HEK293 (cell line): ENCODE measurements around the gene RABIF.
A peak's percentile ranks its signal among the peaks of the same experiment; 100 is the strongest.

Experiments used
- AEBP2 ChIP-seq: fragments of 450-650 bp; formaldehyde crosslinking; IDR thresholded peaks from 2 replicates; pipeline ENCODE4 v1.5.1; 2016; ENCODE audit warnings: missing biosample characterization, missing genetic modification characterization, borderline replicate concordance
- ELK4 ChIP-seq: IDR thresholded peaks from 2 replicates; pipeline ENCODE4 v1.6.1; 2011; ENCODE audit warnings: mild to moderate bottlenecking, low read depth, low read length, borderline replicate concordance
- KLF7 ChIP-seq: fragments of 450-650 bp; formaldehyde crosslinking; IDR thresholded peaks from 2 replicates; pipeline ENCODE4 v1.5.1; 2016; ENCODE audit warnings: missing biosample characterization, missing genetic modification characterization, borderline replicate concordance
- KLF8 ChIP-seq: fragments of 450-650 bp; formaldehyde crosslinking; IDR thresholded peaks from 2 replicates; pipeline ENCODE4 v1.5.1; 2016; ENCODE audit warnings: missing biosample characterization, missing genetic modification characterization
- OSR2 ChIP-seq: fragments of 450-650 bp; formaldehyde crosslinking; IDR thresholded peaks from 2 replicates; pipeline ENCODE4 v1.5.1; 2016; ENCODE audit warnings: missing biosample characterization, missing genetic modification characterization
- PATZ1 ChIP-seq: fragments of 450-650 bp; formaldehyde crosslinking; IDR thresholded peaks from 2 replicates; pipeline ENCODE4 v1.5.1; 2016; ENCODE audit warnings: missing biosample characterization, missing genetic modification characterization
- PRDM4 ChIP-seq: fragments of 450-650 bp; formaldehyde crosslinking; IDR thresholded peaks from 2 replicates; pipeline ENCODE4 v1.5.1; 2017; ENCODE audit warnings: missing biosample characterization, missing genetic modification characterization
- REPIN1 ChIP-seq: fragments of 450-650 bp; formaldehyde crosslinking; IDR thresholded peaks from 2 replicates; pipeline ENCODE4 v1.5.1; 2017; ENCODE audit warnings: missing biosample characterization, missing genetic modification characterization, low read depth
- SP7 ChIP-seq: fragments of 450-650 bp; formaldehyde crosslinking; IDR thresholded peaks from 2 replicates; pipeline ENCODE4 v1.5.1; 2016; ENCODE audit warnings: missing biosample characterization, missing genetic modification characterization
- ZBTB20 ChIP-seq: fragments of 450-650 bp; formaldehyde crosslinking; IDR thresholded peaks from 2 replicates; pipeline ENCODE4 v1.5.1; 2016; ENCODE audit warnings: missing biosample characterization, missing genetic modification characterization
- ZFP3 ChIP-seq: fragments of 450-650 bp; formaldehyde crosslinking; IDR thresholded peaks from 2 replicates; pipeline ENCODE4 v1.5.1; 2016; ENCODE audit warnings: low read depth, missing biosample characterization, missing genetic modification characterization
- ZNF10 ChIP-seq: fragments of 450-650 bp; formaldehyde crosslinking; IDR thresholded peaks from 2 replicates; pipeline ENCODE4 v1.5.1; 2017; ENCODE audit warnings: missing biosample characterization, missing genetic modification characterization
- ZNF133 ChIP-seq: fragments of 450-650 bp; formaldehyde crosslinking; IDR thresholded peaks from 2 replicates; pipeline ENCODE4 v1.5.1; 2016; ENCODE audit warnings: missing biosample characterization, missing genetic modification characterization
- ZNF148 ChIP-seq: fragments of 450-650 bp; formaldehyde crosslinking; IDR thresholded peaks from 2 replicates; pipeline ENCODE4 v1.5.0; 2017; ENCODE audit warnings: missing biosample characterization, missing genetic modification characterization, borderline replicate concordance
- ZNF174 ChIP-seq: fragments of 450-650 bp; formaldehyde crosslinking; IDR thresholded peaks from 2 replicates; pipeline ENCODE4 v1.5.0; 2017; ENCODE audit warnings: missing biosample characterization, mild to moderate bottlenecking, missing genetic modification characterization
- ZNF175 ChIP-seq: fragments of 450-650 bp; formaldehyde crosslinking; IDR thresholded peaks from 2 replicates; pipeline ENCODE4 v1.5.1; 2016; ENCODE audit warnings: missing biosample characterization, missing genetic modification characterization
- ZNF324 ChIP-seq: fragments of 450-650 bp; formaldehyde crosslinking; IDR thresholded peaks from 2 replicates; pipeline ENCODE4 v1.5.1; 2016; ENCODE audit warnings: missing biosample characterization, missing genetic modification characterization
- ZNF354C ChIP-seq: fragments of 450-650 bp; formaldehyde crosslinking; IDR thresholded peaks from 2 replicates; pipeline ENCODE4 v1.5.1; 2016; ENCODE audit warnings: missing biosample characterization, missing genetic modification characterization, low read depth, borderline replicate concordance
- ZNF398 ChIP-seq: fragments of 450-650 bp; formaldehyde crosslinking; IDR thresholded peaks from 2 replicates; pipeline ENCODE4 v1.5.1; 2017; ENCODE audit warnings: missing biosample characterization, missing genetic modification characterization
- ZNF529 ChIP-seq: fragments of 450-650 bp; formaldehyde crosslinking; IDR thresholded peaks from 2 replicates; pipeline ENCODE4 v1.5.1; 2017; ENCODE audit warnings: missing genetic modification characterization, missing biosample characterization; ENCODE audit not compliant: insufficient replicate concordance
- ZNF621 ChIP-seq: fragments of 450-650 bp; formaldehyde crosslinking; IDR thresholded peaks from 2 replicates; pipeline ENCODE4 v1.5.1; 2017; ENCODE audit warnings: missing biosample characterization, missing genetic modification characterization
- ZNF639 ChIP-seq: fragments of 450-650 bp; formaldehyde crosslinking; IDR thresholded peaks from 2 replicates; pipeline ENCODE4 v1.5.1; 2016; ENCODE audit warnings: missing biosample characterization, missing genetic modification characterization
- ZNF837 ChIP-seq: fragments of 450-650 bp; formaldehyde crosslinking; IDR thresholded peaks from 2 replicates; pipeline ENCODE4 v1.5.1; 2016; ENCODE audit warnings: missing biosample characterization, missing genetic modification characterization
- ZNF843 ChIP-seq: fragments of 450-650 bp; formaldehyde crosslinking; IDR thresholded peaks from 2 replicates; pipeline ENCODE4 v1.5.1; 2016; ENCODE audit warnings: missing biosample characterization, missing genetic modification characterization
- ZSCAN30 ChIP-seq: fragments of 450-650 bp; IDR thresholded peaks from 2 replicates; pipeline ENCODE4 v1.5.1; 2018; ENCODE audit warnings: missing biosample characterization, mild to moderate bottlenecking, missing genetic modification characterization, moderate library complexity

The RABIF gene

GRCh38 chr1:202888531-202889360 lies at the start of gene RABIF (continued):
- TF ChIP-seq OSR2: no peak
- peak; percentile 52; the same call in 1 of the 2 replicates for TF ChIP-seq ZNF324 (tag by site-specific recombination)
- no peak for TF ChIP-seq ZNF621
- TF ChIP-seq ZNF10 (tag by site-specific recombination): 0 out of 2 replicates have a peak, but pooled peaks have one; percentile 13
- TF ChIP-seq PRDM4 (tag by site-specific recombination): no peak
- no peak for TF ChIP-seq ZNF133 (tag by site-specific recombination)
- TF ChIP-seq SP7 (tag by site-specific recombination): peak; percentile 85
- TF ChIP-seq ZBTB20 (tag by site-specific recombination): peak; percentile 84; the same call in 1 of the 2 replicates
- peak; percentile 83 for TF ChIP-seq KLF8 (tag by site-specific recombination)
- TF ChIP-seq ZSCAN30: peak; percentile 67; the same call in 1 of the 2 replicates
- TF ChIP-seq ZNF148: no peak
- TF ChIP-seq ZNF175 (tag by site-specific recombination): no peak
- TF ChIP-seq ZNF354C (tag by site-specific recombination): no peak
- TF ChIP-seq ZNF529 (tag by site-specific recombination): no peak
- no peak for TF ChIP-seq AEBP2 (tag by site-specific recombination)
- TF ChIP-seq ZNF639 (tag by site-specific recombination): 0 out of 2 replicates have a peak, but pooled peaks have one; percentile 26
- TF ChIP-seq PATZ1 (tag by site-specific recombination): peak; percentile 65; the same call in 1 of the 2 replicates
- TF ChIP-seq ZFP3: no peak
- no peak for TF ChIP-seq ZNF837 (tag by site-specific recombination)
- TF ChIP-seq ZNF843 (tag by site-specific recombination): peak; percentile 58
- peak; percentile 64; the same call in 1 of the 2 replicates for TF ChIP-seq ZNF398 (tag by site-specific recombination)
- 0 out of 2 replicates have a peak, but pooled peaks have one; percentile 60 for TF ChIP-seq ELK4
- TF ChIP-seq REPIN1 (tag by site-specific recombination): no peak
- peak; percentile 55; the same call in 1 of the 2 replicates for TF ChIP-seq KLF7 (tag by site-specific recombination)
- TF ChIP-seq ZNF174: no peak
